OCI-LY3 (cell line): Measurements from ENCODE around the gene DENND1C.
A peak's percentile ranks its signal among the peaks of the same experiment; 100 is the strongest.

ENCODE experiments used
- H2AFZ ChIP-seq: fragments of 200-600, 300-600 bp; shearing (Covaris generic); 2 replicates; pipeline ENCODE4 v1.6.0; 2014; ENCODE audit warnings: antibody characterized with exemption, low read depth, low read length
- H3K27ac ChIP-seq: fragments of 200-600, 300-600 bp; sonication (generic); 2 replicates; pipeline ENCODE4 v1.5.1; 2014; ENCODE audit warnings: mild to moderate bottlenecking, low read length, moderate library complexity, mixed read lengths
- H3K27me3 ChIP-seq: fragments of 200-600, 300-600 bp; sonication (generic); 2 replicates; pipeline ENCODE4 v1.6.1; 2014; ENCODE audit warnings: low read depth, low read length, mixed read lengths
- H3K36me3 ChIP-seq: fragments of 200-600, 300-600 bp; sonication (generic); replicated peaks from 2 replicates; pipeline ENCODE3; 2014; ENCODE audit warnings: low read depth, low read length, mixed read lengths
- H3K4me1 ChIP-seq: fragments of 300-600, 200-600 bp; sonication (generic); 2 replicates; pipeline ENCODE4 v1.6.1; 2014; ENCODE audit warnings: low read length, mixed read lengths
- H3K4me2 ChIP-seq: fragments of 200-600, 300-600 bp; sonication (generic); 2 replicates; pipeline ENCODE4 v1.6.1; 2014; ENCODE audit warnings: low read length, mixed read lengths
- H3K4me3 ChIP-seq: fragments of 300-600, 200-600 bp; sonication (generic); 2 replicates; pipeline ENCODE4 v1.5.1; 2014; ENCODE audit warnings: antibody characterized with exemption, mild to moderate bottlenecking, low read length, moderate library complexity
- H3K79me2 ChIP-seq: fragments of 300-600, 200-600 bp; shearing (Covaris generic); 2 replicates; pipeline ENCODE4 v1.6.1; 2014; ENCODE audit warnings: mild to moderate bottlenecking, low read length, mixed read lengths
- H3K9ac ChIP-seq: fragments of 300-600, 200-600 bp; shearing (Covaris generic); 2 replicates; pipeline ENCODE4 v1.6.0; 2014; ENCODE audit warnings: mild to moderate bottlenecking, low read length, moderate library complexity
- H3K9me3 ChIP-seq: fragments of 200-600, 300-600 bp; shearing (Covaris generic); 2 replicates; pipeline ENCODE4 v1.6.1; 2014; ENCODE audit warnings: low read length, mixed read lengths; ENCODE audit not compliant: insufficient read depth
- H4K20me1 ChIP-seq: fragments of 200-600, 300-600 bp; sonication (generic); 2 replicates; pipeline ENCODE4 v1.6.1; 2016; ENCODE audit warnings: low read length, mixed read lengths; ENCODE audit not compliant: insufficient read depth
- EZH2phosphoT487 ChIP-seq: fragments of 200-600 bp; shearing (Covaris generic); IDR thresholded peaks from 2 replicates; pipeline ENCODE4 v1.6.1; 2018; ENCODE audit warnings: antibody characterized with exemption, mixed run types, low read depth
- TF ChIP-seq, protein P1 (sequence below): fragments of 200-600, 300-600 bp; sonication (generic); IDR thresholded peaks from 2 replicates; pipeline ENCODE4 v1.5.1; 2014; ENCODE audit warnings: antibody characterized with exemption, low read length, low read depth

DENND1C gene

DNA sequence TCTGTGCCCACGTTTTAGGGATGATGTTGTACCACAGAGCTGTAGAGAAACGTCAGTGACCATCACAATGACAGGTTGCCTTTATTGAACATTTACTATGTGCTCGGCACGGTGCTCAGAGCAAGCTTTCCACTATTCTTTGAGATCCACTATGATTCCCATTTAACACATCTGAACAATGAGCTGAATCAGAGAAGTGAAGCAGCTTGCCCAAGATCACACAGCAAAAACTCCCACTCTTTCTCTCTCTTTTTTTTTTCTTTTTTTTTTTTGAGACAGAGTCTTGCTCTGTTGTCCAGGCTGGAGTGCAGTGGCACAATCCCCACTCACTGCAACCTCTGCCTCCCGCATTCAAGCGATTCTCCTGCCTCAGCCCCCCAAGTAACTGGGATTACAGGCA, 41.1 kb upstream of the DENND1C start:
- Histone ChIP-seq H3K27ac (peak overlapping the region; percentile 93), H3K4me1 (peaks cover 56% of the 10 kb centered on the region), H3K4me2 (peak overlapping the region; percentile 75), H4K20me1 (no peaks in the 10 kb centered on the region), H3K9ac (peak overlapping the region; percentile 73), H3K79me2 (no peaks in the 10 kb centered on the region), H3K36me3 (no peaks in the 10 kb centered on the region), H3K4me3 (peak overlapping the region; percentile 75), H3K9me3 (no peaks in the 10 kb centered on the region), H2AFZ (peak overlapping the region; percentile 52; the same call in 1 of the 2 replicates), H3K27me3 (no peaks in the 10 kb centered on the region)
- TF ChIP-seq, protein P1, sequence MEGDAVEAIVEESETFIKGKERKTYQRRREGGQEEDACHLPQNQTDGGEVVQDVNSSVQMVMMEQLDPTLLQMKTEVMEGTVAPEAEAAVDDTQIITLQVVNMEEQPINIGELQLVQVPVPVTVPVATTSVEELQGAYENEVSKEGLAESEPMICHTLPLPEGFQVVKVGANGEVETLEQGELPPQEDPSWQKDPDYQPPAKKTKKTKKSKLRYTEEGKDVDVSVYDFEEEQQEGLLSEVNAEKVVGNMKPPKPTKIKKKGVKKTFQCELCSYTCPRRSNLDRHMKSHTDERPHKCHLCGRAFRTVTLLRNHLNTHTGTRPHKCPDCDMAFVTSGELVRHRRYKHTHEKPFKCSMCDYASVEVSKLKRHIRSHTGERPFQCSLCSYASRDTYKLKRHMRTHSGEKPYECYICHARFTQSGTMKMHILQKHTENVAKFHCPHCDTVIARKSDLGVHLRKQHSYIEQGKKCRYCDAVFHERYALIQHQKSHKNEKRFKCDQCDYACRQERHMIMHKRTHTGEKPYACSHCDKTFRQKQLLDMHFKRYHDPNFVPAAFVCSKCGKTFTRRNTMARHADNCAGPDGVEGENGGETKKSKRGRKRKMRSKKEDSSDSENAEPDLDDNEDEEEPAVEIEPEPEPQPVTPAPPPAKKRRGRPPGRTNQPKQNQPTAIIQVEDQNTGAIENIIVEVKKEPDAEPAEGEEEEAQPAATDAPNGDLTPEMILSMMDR = no peak
- TF ChIP-seq EZH2phosphoT487 = no peak

DNA sequence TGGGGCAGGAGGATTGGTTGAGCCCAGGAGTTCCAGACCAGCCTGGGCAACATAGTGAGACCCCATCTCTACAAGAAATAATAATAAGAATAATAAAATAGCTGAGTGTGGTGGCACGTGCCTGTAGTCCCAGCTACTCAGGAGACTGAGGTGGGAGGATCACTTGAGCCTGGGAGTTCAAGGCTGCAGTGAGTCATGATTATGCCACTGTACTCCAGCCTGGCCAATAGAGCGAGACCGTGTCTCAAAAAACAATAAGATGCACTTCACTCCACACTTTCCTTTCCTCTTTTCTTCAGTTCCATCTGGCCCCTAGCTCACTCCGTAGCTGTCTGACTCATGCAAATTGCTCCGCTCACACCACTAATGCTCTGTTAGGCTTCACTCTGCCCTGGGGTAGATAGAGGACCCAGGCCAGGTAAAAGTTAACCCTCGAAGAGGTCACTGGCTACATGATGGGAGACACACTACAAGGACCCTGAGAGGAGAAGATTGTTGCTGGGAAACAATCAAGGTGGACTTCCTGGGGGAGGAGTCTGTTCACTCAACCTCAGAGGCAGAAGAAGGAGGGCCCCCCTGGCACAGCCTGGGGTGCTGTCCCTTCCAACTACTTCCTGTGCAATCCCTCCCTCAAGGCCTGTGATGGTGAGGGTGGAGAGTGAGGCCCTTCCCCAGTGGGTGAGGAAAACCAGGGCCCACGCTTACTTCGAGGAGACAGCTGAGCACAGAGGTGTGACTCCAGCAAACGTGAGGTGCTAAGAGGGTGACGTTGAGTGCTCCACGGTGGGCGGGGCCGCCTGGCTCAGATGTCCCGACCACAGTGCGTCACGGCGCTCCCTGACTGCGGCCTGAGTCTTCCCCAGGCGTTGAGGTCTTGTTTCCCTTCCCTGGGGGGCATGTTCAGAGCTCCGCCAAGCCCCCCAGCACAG, 40.4 kb upstream of the DENND1C start:
- no peak for TF ChIP-seq EZH2phosphoT487
- TF ChIP-seq, protein P1 = no peak
- H3K36me3 ChIP-seq = no peaks in the 10 kb centered on the region
- no peaks in the 10 kb centered on the region for H3K9me3 ChIP-seq
- H3K27ac ChIP-seq = peak overlapping the region; percentile 93
- peaks cover 56% of the 10 kb centered on the region for H3K4me1 ChIP-seq
- H3K79me2 ChIP-seq = no peaks in the 10 kb centered on the region
- peak overlapping the region; percentile 73 for H3K9ac ChIP-seq
- no peaks in the 10 kb centered on the region for H4K20me1 ChIP-seq
- H3K27me3 ChIP-seq = no peaks in the 10 kb centered on the region
- peak overlapping the region; percentile 52; the same call in 1 of the 2 replicates for H2AFZ ChIP-seq
- peak overlapping the region; percentile 75 for H3K4me3 ChIP-seq
- H3K4me2 ChIP-seq = peak overlapping the region; percentile 75

DNA sequence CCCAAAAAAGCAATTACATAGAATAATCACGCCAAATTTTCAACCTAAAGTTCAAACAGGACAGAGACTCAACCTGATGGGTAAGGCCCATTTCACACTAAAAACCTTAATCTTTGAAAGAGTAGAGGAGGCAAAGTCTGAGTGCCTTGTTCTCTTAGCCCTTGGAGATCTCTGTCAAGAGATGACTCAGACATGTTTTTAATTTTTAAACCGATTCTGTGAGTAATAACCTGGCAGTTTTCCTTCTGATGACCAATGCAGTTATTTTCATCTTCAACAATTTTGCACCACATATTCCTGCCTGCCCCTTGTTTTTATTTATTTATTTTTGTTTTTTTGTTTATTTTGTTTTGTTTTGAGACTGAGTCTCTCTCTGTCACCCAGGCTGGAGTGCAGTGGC, 37.7 kb upstream of the DENND1C start:
- Histone ChIP-seq H3K9me3 (no peaks in the 10 kb centered on the region), H3K27me3 (no peaks in the 10 kb centered on the region), H3K79me2 (no peaks in the 10 kb centered on the region), H3K36me3 (no peaks in the 10 kb centered on the region), H3K4me2 (peak overlapping the region; percentile 65), H4K20me1 (no peaks in the 10 kb centered on the region), H3K27ac (peak overlapping the region; percentile 80), H3K4me3 (peak overlapping the region; percentile 8; the same call in 1 of the 2 replicates), H2AFZ (no peak overlapping the region), H3K9ac (peak overlapping the region; percentile 29; the same call in 1 of the 2 replicates), H3K4me1 (peaks cover 52% of the 10 kb centered on the region)
- no peak for TF ChIP-seq EZH2phosphoT487
- TF ChIP-seq, protein P1 = no peak

GRCh38 chr19:6518145-6518911, 36.7 kb upstream of the DENND1C start:
- H3K9me3 ChIP-seq = no peaks in the 10 kb centered on the region
- H3K4me3 ChIP-seq = peak overlapping the region; percentile 80
- peak overlapping the region; percentile 80 for H3K27ac ChIP-seq
- no peak overlapping the region for H2AFZ ChIP-seq
- H4K20me1 ChIP-seq = no peaks in the 10 kb centered on the region
- H3K4me2 ChIP-seq = peak overlapping the region; percentile 65
- no peak for TF ChIP-seq EZH2phosphoT487
- TF ChIP-seq, protein P1 = no peak
- no peaks in the 10 kb centered on the region for H3K27me3 ChIP-seq
- H3K4me1 ChIP-seq = peaks cover 52% of the 10 kb centered on the region
- no peaks in the 10 kb centered on the region for H3K79me2 ChIP-seq
- H3K36me3 ChIP-seq = no peaks in the 10 kb centered on the region
- peak overlapping the region; percentile 77 for H3K9ac ChIP-seq
